Aorta (tissue), 5 donors: ENCODE measurements around the gene MTUS2. TPM values are rescaled to one million over a fixed set of nuclear protein-coding genes. Genes with fewer than 3 reads are reported as not detected.

Experiments
- ATAC-seq: fragments of 200-7000 bp; cut with Tn5 transposase; one replicate; pipeline ENCODE4 v1.9.1; 2022; ENCODE audit warnings: moderate library complexity; ENCODE audit not compliant: low FRiP score
- DNase-seq, 2 donors: peaks; one replicate each; pipeline ENCODE4 v3.0.0-alpha.2; 2020
- H3K27ac ChIP-seq, 2 donors: one replicate each; pipeline ENCODE4 v1.5.1; 2013; ENCODE audit warnings: low read length in 2 of 2, mild to moderate bottlenecking in 2 of 2, moderate library complexity in 2 of 2, control low read depth in 1 of 2, inconsistent platforms in 1 of 2, low read depth in 1 of 2
- H3K27me3 ChIP-seq, 2 donors: one replicate each; pipeline ENCODE4 v1.6.1; 2013; ENCODE audit warnings: control low read depth in 1 of 2, low read length in 1 of 2, mild to moderate bottlenecking in 1 of 2, moderate library complexity in 1 of 2; ENCODE audit not compliant: insufficient read depth in 2 of 2, control insufficient read depth in 1 of 2
- H3K36me3 ChIP-seq, 2 donors: one replicate each; pipeline ENCODE4 v1.6.1; 2013; ENCODE audit warnings: control low read depth in 1 of 2, low read length in 1 of 2, mild to moderate bottlenecking in 1 of 2; ENCODE audit not compliant: insufficient read depth in 2 of 2, control insufficient read depth in 1 of 2
- H3K4me1 ChIP-seq, 2 donors: one replicate each; pipeline ENCODE4 v1.6.1; 2013; ENCODE audit warnings: low read length in 2 of 2, control low read depth in 1 of 2, mild to moderate bottlenecking in 1 of 2, moderate library complexity in 1 of 2; ENCODE audit not compliant: insufficient read depth in 2 of 2, control insufficient read depth in 1 of 2
- H3K4me3 ChIP-seq, 2 donors: one replicate each; pipeline ENCODE4 v1.5.1; 2013; ENCODE audit warnings: low read length in 2 of 2, control low read depth in 1 of 2, mild to moderate bottlenecking in 1 of 2
- H3K9me3 ChIP-seq: one replicate; pipeline ENCODE4 v1.6.1; 2013; ENCODE audit warnings: mild to moderate bottlenecking, low read length; ENCODE audit not compliant: control insufficient read depth
- whole genome bisulfite sequencing, 2 donors: extraction: QIAGEN DNeasy Blood & Tissue Kit; methylation state at CpG; one replicate each; pipeline ENCODE4 v1.1.7; 2013; 5-methylcytosine and 5-hydroxymethylcytosine counted together
- intact Hi-C, 2 donors: fragments of 100-400 bp; cut with DNase I; formaldehyde crosslinking; loops; one replicate each; pipeline versions ENCODE4 v1.14.2 to v1.15.0; 2022
- polyA plus RNA-seq, 2 donors: library from polyadenylated mRNA; stranded (reverse); fragments of 200-250 nt; gene quantifications; one replicate each; pipeline ENCODE4 v1.2.3, GENCODE V29; 2013
- total RNA-seq, 2 donors: library from RNA; stranded (reverse); fragmentation: NEBNext Ultra II Directional; extraction: Animal tissue kit (Norgen Biotek cat#: 25700); gene quantifications; one replicate each; pipeline ENCODE4 v1.2.1, GENCODE V29; 2021
- donor health status: healthy with polysubstance abuse.
- donor health status: Bipolar disorder and iron deficiency.
- donor health status: DM: no; HTN: no; CAD: no.
- donor health status: DM: no; HTN: no; CAD: no.
- donor health status: DM: yes; HTN: yes; CAD: no.

The MTUS2 gene
- total and polyA plus RNA-seq, 4 donors: 3.5 to 12.1 (median 8.6) TPM

- no peak overlapping the region for H3K27ac ChIP-seq
- no peaks in the 10 kb centered on the region for H3K9me3 ChIP-seq
- no peak for DNase-seq
- no peak overlapping the region for H3K4me3 ChIP-seq
- intact Hi-C loops: loop anchor here in 1 of 2 donors (10.0 kb wide), 1 partner anchor 411 kb away; no protein-coding TSS in a partner anchor
- H3K27me3 ChIP-seq: no peaks in the 10 kb centered on the region
- no peak for ATAC-seq
- peaks cover 3 to 4% of the 10 kb centered on the region in 2 donors for H3K36me3 ChIP-seq
- 87 to 90% methylated on average over 32 of the region's 32 CpGs for WGBS, 2 donors
- H3K4me1 ChIP-seq: no peaks in the 10 kb centered on the region
Observed at GRCh38 chr13:29513981-29514719, 694.0 kb downstream of the MTUS2 start.

- 77 to 80% methylated on average over 13 of the region's 13 CpGs for WGBS, 2 donors
- Histone ChIP-seq H3K36me3 (peaks cover 3 to 4% of the 10 kb centered on the region in 2 donors), H3K4me1 (no peaks in the 10 kb centered on the region), H3K9me3 (no peaks in the 10 kb centered on the region), H3K27ac (no peak overlapping the region), H3K4me3 (no peak overlapping the region), H3K27me3 (no peaks in the 10 kb centered on the region)
- intact Hi-C loops: loop anchor here in 1 of 2 donors (10.0 kb wide), 1 partner anchor 410 kb away; no protein-coding TSS in a partner anchor
- ATAC-seq: no peak
- DNase-seq: no peak
Observed at GRCh38 chr13:29514720-29515310, 694.7 kb downstream of the MTUS2 start.

GRCh38 chr13:29515372-29515771 is 695.2 kb downstream of the MTUS2 start:
- no peaks in the 10 kb centered on the region for H3K4me1 ChIP-seq
- no peak overlapping the region for H3K4me3 ChIP-seq
- H3K27ac ChIP-seq: no peak overlapping the region
- peaks cover 3 to 4% of the 10 kb centered on the region in 2 donors for H3K36me3 ChIP-seq
- ATAC-seq (no peak), DNase-seq (peak in 1 of 2 donors; percentile 30)
- H3K27me3 ChIP-seq: no peaks in the 10 kb centered on the region
- intact Hi-C loops: loop anchor here in 1 of 2 donors (10.0 kb wide), 1 partner anchor 409 kb away; no protein-coding TSS in a partner anchor
- 83 to 90% methylated on average over 7 of the region's 7 CpGs for WGBS, 2 donors
- no peaks in the 10 kb centered on the region for H3K9me3 ChIP-seq

GRCh38 chr13:29516012-29516411 is 695.9 kb downstream of the MTUS2 start:
- no peak for ATAC-seq
- intact Hi-C loops: loop anchor here in 1 of 2 donors (10.0 kb wide), 1 partner anchor 409 kb away; no protein-coding TSS in a partner anchor
- WGBS, 2 donors: 92 to 93% methylated on average over 11 of the region's 11 CpGs
- H3K27me3 ChIP-seq: no peaks in the 10 kb centered on the region
- H3K9me3 ChIP-seq: no peaks in the 10 kb centered on the region
- no peaks in the 10 kb centered on the region for H3K4me1 ChIP-seq
- peak in 1 of 2 donors; percentile 66 for DNase-seq
- H3K4me3 ChIP-seq: no peak overlapping the region
- H3K27ac ChIP-seq: no peak overlapping the region
- H3K36me3 ChIP-seq: peaks cover 3 to 4% of the 10 kb centered on the region in 2 donors

GRCh38 chr13:29516880-29517279 is 696.7 kb downstream of the MTUS2 start:
- Histone ChIP-seq H3K27ac (no peak overlapping the region), H3K4me1 (peaks cover 0 to 2% of the 10 kb centered on the region in 2 donors), H3K4me3 (no peak overlapping the region), H3K9me3 (no peaks in the 10 kb centered on the region), H3K36me3 (peaks cover 3 to 6% of the 10 kb centered on the region in 2 donors), H3K27me3 (no peaks in the 10 kb centered on the region)
- intact Hi-C loops: loop anchor here in 1 of 2 donors (10.0 kb wide), 1 partner anchor 408 kb away; no protein-coding TSS in a partner anchor
- DNase-seq: no peak
- ATAC-seq: no peak
- 94% methylated on average over 12 of the region's 12 CpGs for WGBS, 2 donors

GRCh38 chr13:29519921-29520320 is 699.8 kb downstream of the MTUS2 start:
- WGBS, 2 donors: 98 to 99% methylated on average over 3 of the region's 3 CpGs
- intact Hi-C loops: loop anchor here (5.0 to 10.0 kb wide), 3 partner anchors 72 to 405 kb away; partner anchors contain the start of gene SLC7A1 (in 1 of the 2)
- Histone ChIP-seq H3K4me1 (peaks cover 0 to 2% of the 10 kb centered on the region in 2 donors), H3K27ac (no peak overlapping the region), H3K36me3 (peaks cover 3 to 9% of the 10 kb centered on the region in 2 donors), H3K4me3 (no peak overlapping the region), H3K9me3 (no peaks in the 10 kb centered on the region), H3K27me3 (no peaks in the 10 kb centered on the region)
- no peak for ATAC-seq
- no peak for DNase-seq

GRCh38 chr13:29520671-29521070 is 700.5 kb downstream of the MTUS2 start:
- no peak for ATAC-seq
- DNase-seq: peak in 1 of 2 donors; percentile 44
- peaks cover 0 to 2% of the 10 kb centered on the region in 2 donors for H3K4me1 ChIP-seq
- intact Hi-C loops: loop anchor here (5.0 kb wide), 2 partner anchors 72 to 77 kb away; partner anchors contain the start of gene SLC7A1 (in 1 of the 2)
- H3K9me3 ChIP-seq: no peaks in the 10 kb centered on the region
- peaks cover 3 to 9% of the 10 kb centered on the region in 2 donors for H3K36me3 ChIP-seq
- H3K4me3 ChIP-seq: no peak overlapping the region
- WGBS, 2 donors: 48 to 50% methylated on average over 4 of the region's 4 CpGs
- H3K27me3 ChIP-seq: no peaks in the 10 kb centered on the region
- no peak overlapping the region for H3K27ac ChIP-seq

- no peaks in the 10 kb centered on the region for H3K9me3 ChIP-seq
- 95 to 96% methylated on average over 14 of the region's 14 CpGs for WGBS, 2 donors
- no peak overlapping the region for H3K27ac ChIP-seq
- DNase-seq (peak in 1 of 2 donors; percentile 49), ATAC-seq (no peak)
- H3K4me3 ChIP-seq: no peak overlapping the region
- peaks cover 0 to 2% of the 10 kb centered on the region in 2 donors for H3K4me1 ChIP-seq
- intact Hi-C loops: loop anchor here (5.0 kb wide), 2 partner anchors 71 to 76 kb away; partner anchors contain the start of gene SLC7A1 (in 1 of the 2)
- peaks cover 3 to 9% of the 10 kb centered on the region in 2 donors for H3K36me3 ChIP-seq
- H3K27me3 ChIP-seq: no peaks in the 10 kb centered on the region
Observed at GRCh38 chr13:29521336-29521735, 701.2 kb downstream of the MTUS2 start.
